K562 (cell line): ENCODE data around the gene PKD2.

Experiments used
- CEBPB ChIP-seq: fragments of 450-650 bp; IDR thresholded peaks from 2 replicates; pipeline ENCODE4 v1.6.1; 2016; ENCODE audit warnings: missing genetic modification characterization, missing compliant biosample characterization
- ETV6 ChIP-seq, 3 experiments: fragments of 150-350 bp in 1 of 3; sonication (generic) in 1 of 3; formaldehyde crosslinking in 1 of 3; IDR thresholded peaks; 2 replicates each; pipeline versions ENCODE4 v1.6.1 to v1.8.0; 2014 to 2022; ENCODE audit warnings: borderline replicate concordance in 2 of 3, low read depth in 2 of 3, antibody characterized with exemption in 1 of 3, low read length in 1 of 3, mild to moderate bottlenecking in 1 of 3, missing genetic modification reagents in 1 of 3
- EZH2 ChIP-seq: IDR thresholded peaks from 2 replicates; pipeline ENCODE4 v1.6.1; 2012; ENCODE audit warnings: low read depth, mild to moderate bottlenecking, inconsistent platforms, low read length, borderline replicate concordance
- FOXM1 ChIP-seq, 2 experiments: fragments of 450-650 bp in 1 of 2; sonication (generic) in 1 of 2; formaldehyde crosslinking in 1 of 2; IDR thresholded peaks; 2 replicates each; pipeline versions ENCODE4 v1.6.1 to v1.9.0; 2017 to 2022; ENCODE audit warnings: low read depth in 2 of 2, mild to moderate bottlenecking in 2 of 2, missing genetic modification reagents in 1 of 2, moderate library complexity in 1 of 2
- MCM7 ChIP-seq, 2 experiments: fragments of 450-650 bp; IDR thresholded peaks; 2 replicates each; pipeline ENCODE4 v1.6.1; 2016 to 2018
- MEF2A ChIP-seq: IDR thresholded peaks from 2 replicates; pipeline ENCODE4 v1.6.1; 2011; ENCODE audit warnings: low read depth, mild to moderate bottlenecking, low read length, moderate library complexity; ENCODE audit not compliant: control insufficient read depth
- POLR2A ChIP-seq: fragments of 450-650 bp; conservative IDR thresholded peaks from 2 replicates; pipeline ENCODE4 v1.6.1; 2016
- RFX5 ChIP-seq: IDR thresholded peaks from 2 replicates; pipeline ENCODE4 v1.6.1; 2011; ENCODE audit warnings: low read depth, mild to moderate bottlenecking, improper control_type of control experiment, low read length
- TAF1 ChIP-seq: IDR thresholded peaks from 2 replicates; pipeline ENCODE4 v1.6.1; 2011; ENCODE audit warnings: mild to moderate bottlenecking, low read length, moderate library complexity; ENCODE audit not compliant: insufficient read depth, control insufficient read depth, severe bottlenecking; ENCODE audit errors: extremely low read depth
- ZNF140 ChIP-seq: fragments of 250-450 bp; sonication (Bioruptor Pico); IDR thresholded peaks from 2 replicates; pipeline ENCODE4 v1.8.0; 2021; ENCODE audit warnings: moderate library complexity, mild to moderate bottlenecking, inconsistent platforms
- TF ChIP-seq, protein P1 (sequence below): fragments of 250-450 bp; sonication (Bioruptor Pico); IDR thresholded peaks from 2 replicates; pipeline ENCODE4 v1.4.0; 2020; ENCODE audit warnings: borderline replicate concordance
- TF ChIP-seq, protein P2 (sequence below), 3 experiments: IDR thresholded peaks in 2 of 3; conservative IDR thresholded peaks in 1 of 3; 2 replicates each; pipeline ENCODE4 v1.5.1; 2011 to 2012; ENCODE audit warnings: low read length in 3 of 3, mild to moderate bottlenecking in 3 of 3, control low read depth in 2 of 3, improper control_type of control experiment in 1 of 3, inconsistent platforms in 1 of 3, low read depth in 1 of 3, mixed read lengths in 1 of 3, moderate library complexity in 1 of 3; ENCODE audit not compliant: insufficient read depth in 2 of 3

DNA sequence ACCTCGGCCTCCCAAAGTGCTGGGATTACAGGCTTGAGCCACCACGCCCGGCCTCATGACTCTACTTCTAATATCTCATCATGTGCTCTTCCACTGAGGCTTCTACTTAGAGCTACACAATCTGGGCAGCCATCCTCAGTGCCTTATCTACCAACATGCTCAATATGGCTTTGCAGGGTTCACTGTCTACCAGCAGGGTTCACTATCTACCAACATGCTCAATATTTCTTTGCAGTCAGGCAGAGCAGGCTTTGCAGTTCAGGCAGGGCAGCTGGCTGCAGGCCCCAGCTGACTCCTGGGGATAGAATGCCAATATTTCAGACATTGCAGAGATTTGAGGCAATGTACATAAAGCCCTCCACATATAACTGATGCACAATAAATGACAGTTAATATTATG lies 47.5 kb downstream of the PKD2 start:
- TF ChIP-seq, protein P1, sequence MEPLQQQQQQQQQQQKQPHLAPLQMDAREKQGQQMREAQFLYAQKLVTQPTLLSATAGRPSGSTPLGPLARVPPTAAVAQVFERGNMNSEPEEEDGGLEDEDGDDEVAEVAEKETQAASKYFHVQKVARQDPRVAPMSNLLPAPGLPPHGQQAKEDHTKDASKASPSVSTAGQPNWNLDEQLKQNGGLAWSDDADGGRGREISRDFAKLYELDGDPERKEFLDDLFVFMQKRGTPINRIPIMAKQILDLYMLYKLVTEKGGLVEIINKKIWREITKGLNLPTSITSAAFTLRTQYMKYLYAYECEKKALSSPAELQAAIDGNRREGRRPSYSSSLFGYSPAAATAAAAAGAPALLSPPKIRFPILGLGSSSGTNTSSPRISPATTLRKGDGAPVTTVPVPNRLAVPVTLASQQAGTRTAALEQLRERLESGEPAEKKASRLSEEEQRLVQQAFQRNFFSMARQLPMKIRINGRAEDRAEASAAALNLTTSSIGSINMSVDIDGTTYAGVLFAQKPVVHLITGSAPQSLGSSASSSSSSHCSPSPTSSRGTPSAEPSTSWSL (CRISPR knock-in tag): no peak
- TF ChIP-seq RFX5 (no peak), POLR2A (no peak), TAF1 (no peak), FOXM1 (IDR thresholded peaks at IDR 0.05; ENCODE audit: low read depth) (no peak), FOXM1 (CRISPR knock-in tag; IDR thresholded peaks at IDR 0.05; ENCODE audit: low read depth) (no peak), MCM7 (IDR thresholded peaks at IDR 0.05) (no peak), MEF2A (no peak), EZH2 (no peak), CEBPB (tag) (no peak), ETV6 (IDR thresholded peaks at IDR 0.05; ENCODE audit: borderline replicate concordance in 1 of 2, low read depth in 2 of 2, low read length in 1 of 2) (no peak), ETV6 (CRISPR knock-in tag; IDR thresholded peaks at IDR 0.05; ENCODE audit: borderline replicate concordance) (no peak), ZNF140 (CRISPR knock-in tag) (no peak)
- TF ChIP-seq, protein P2, sequence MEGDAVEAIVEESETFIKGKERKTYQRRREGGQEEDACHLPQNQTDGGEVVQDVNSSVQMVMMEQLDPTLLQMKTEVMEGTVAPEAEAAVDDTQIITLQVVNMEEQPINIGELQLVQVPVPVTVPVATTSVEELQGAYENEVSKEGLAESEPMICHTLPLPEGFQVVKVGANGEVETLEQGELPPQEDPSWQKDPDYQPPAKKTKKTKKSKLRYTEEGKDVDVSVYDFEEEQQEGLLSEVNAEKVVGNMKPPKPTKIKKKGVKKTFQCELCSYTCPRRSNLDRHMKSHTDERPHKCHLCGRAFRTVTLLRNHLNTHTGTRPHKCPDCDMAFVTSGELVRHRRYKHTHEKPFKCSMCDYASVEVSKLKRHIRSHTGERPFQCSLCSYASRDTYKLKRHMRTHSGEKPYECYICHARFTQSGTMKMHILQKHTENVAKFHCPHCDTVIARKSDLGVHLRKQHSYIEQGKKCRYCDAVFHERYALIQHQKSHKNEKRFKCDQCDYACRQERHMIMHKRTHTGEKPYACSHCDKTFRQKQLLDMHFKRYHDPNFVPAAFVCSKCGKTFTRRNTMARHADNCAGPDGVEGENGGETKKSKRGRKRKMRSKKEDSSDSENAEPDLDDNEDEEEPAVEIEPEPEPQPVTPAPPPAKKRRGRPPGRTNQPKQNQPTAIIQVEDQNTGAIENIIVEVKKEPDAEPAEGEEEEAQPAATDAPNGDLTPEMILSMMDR (IDR thresholded peaks at IDR 0.05 in 2 of 3, conservative IDR thresholded peaks at IDR 0.05 in 1 of 3; ENCODE audit: insufficient read depth in 2 of 3, low read depth in 1 of 3, low read length in 3 of 3): peak; percentile 47 to 60 (median 51); a peak in 5 of 6 replicates
